Neural progenitor cell (in vitro differentiated cells): Measurements from ENCODE around the gene FOXL3. TPM values are rescaled to one million over a fixed set of nuclear protein-coding genes. Genes with fewer than 3 reads are reported as not detected.

Experiments used
- DNase-seq: peaks from one replicate; pipeline ENCODE4 v3.0.0-alpha.2; 2016; ENCODE audit warnings: low spot score
- H2AFZ ChIP-seq: fragments of 200-600 bp; sonication (generic); replicated peaks from 2 replicates; pipeline ENCODE4 v1.6.1; 2016; ENCODE audit warnings: antibody characterized with exemption
- H3F3A ChIP-seq: fragments of 200-600 bp; sonication (generic); 2 replicates; pipeline ENCODE4 v1.6.1; 2016; ENCODE audit warnings: antibody characterized with exemption, low read depth
- H3K27ac ChIP-seq: fragments of 200-600 bp; sonication (generic); 2 replicates; pipeline ENCODE4 v1.5.1; 2016; ENCODE audit warnings: mild to moderate bottlenecking
- H3K27me3 ChIP-seq: fragments of 200-600 bp; sonication (generic); 2 replicates; pipeline ENCODE4 v1.6.1; 2016; ENCODE audit warnings: mild to moderate bottlenecking, moderate library complexity
- H3K36me3 ChIP-seq: fragments of 200-600 bp; sonication (generic); 2 replicates; pipeline ENCODE4 v1.5.1; 2016
- H3K4me1 ChIP-seq: fragments of 200-600 bp; sonication (generic); 2 replicates; pipeline ENCODE4 v1.6.1; 2016; ENCODE audit warnings: mixed run types
- H3K4me2 ChIP-seq: fragments of 200-600 bp; sonication (generic); 2 replicates; pipeline ENCODE4 v1.6.1; 2016
- H3K4me3 ChIP-seq: fragments of 200-600 bp; sonication (generic); 2 replicates; pipeline ENCODE4 v1.5.1; 2016
- H3K79me2 ChIP-seq: fragments of 200-600 bp; sonication (generic); 2 replicates; pipeline ENCODE4 v1.6.1; 2016; ENCODE audit warnings: low read depth
- H3K9ac ChIP-seq: fragments of 200-600 bp; sonication (generic); 2 replicates; pipeline ENCODE4 v1.6.1; 2016
- H3K9me3 ChIP-seq: fragments of 200-600 bp; sonication (generic); 2 replicates; pipeline ENCODE4 v1.5.1; 2016; ENCODE audit warnings: low read depth
- H4K20me1 ChIP-seq: fragments of 200-600 bp; sonication (generic); 2 replicates; pipeline ENCODE4 v1.6.1; 2016; ENCODE audit warnings: low read depth
- H3K27ac Mint-ChIP-seq: 3 replicates; pipeline ENCODE4 v1.8.0; 2021; ENCODE audit warnings: mixed read lengths
- H3K27me3 Mint-ChIP-seq: 2 replicates; pipeline ENCODE4 v1.8.0; 2022; ENCODE audit warnings: low read depth, mild to moderate bottlenecking, inconsistent platforms, moderate library complexity, mixed read lengths; ENCODE audit not compliant: insufficient read depth
- H3K36me3 Mint-ChIP-seq: 3 replicates; pipeline ENCODE4 v1.8.0; 2021; ENCODE audit warnings: mixed read lengths
- H3K4me1 Mint-ChIP-seq: 3 replicates; pipeline ENCODE4 v1.8.0; 2021; ENCODE audit warnings: mixed read lengths
- H3K4me3 Mint-ChIP-seq: 3 replicates; pipeline ENCODE4 v1.8.0; 2021; ENCODE audit warnings: mild to moderate bottlenecking, moderate library complexity, mixed read lengths
- H3K9me3 Mint-ChIP-seq: 3 replicates; pipeline ENCODE4 v1.8.0; 2020; ENCODE audit warnings: mixed read lengths
- EZH2 ChIP-seq: fragments of 200-600 bp; sonication (generic); IDR thresholded peaks from 2 replicates; pipeline ENCODE4 v1.6.1; 2017; ENCODE audit warnings: antibody characterized with exemption, mild to moderate bottlenecking, moderate library complexity
- EZH2phosphoT487 ChIP-seq: fragments of 200-600 bp; sonication (generic); IDR thresholded peaks from 2 replicates; pipeline ENCODE4 v1.6.1; 2017; ENCODE audit warnings: antibody characterized with exemption
- total RNA-seq: library from RNA; depleted of rRNA; stranded (reverse); fragments of >200 nt; gene quantifications from 2 replicates; pipeline ENCODE4 v1.2.3, GENCODE V29; 2015; ENCODE audit warnings: low replicate concordance
- TF ChIP-seq, protein P1 (sequence below): fragments of 200-600 bp; sonication (generic); IDR thresholded peaks from 2 replicates; pipeline ENCODE4 v1.5.1; 2017; ENCODE audit warnings: antibody characterized with exemption, mild to moderate bottlenecking

The FOXL3 gene
- total RNA-seq, 1 donor from 2014 or later: not detected

DNA sequence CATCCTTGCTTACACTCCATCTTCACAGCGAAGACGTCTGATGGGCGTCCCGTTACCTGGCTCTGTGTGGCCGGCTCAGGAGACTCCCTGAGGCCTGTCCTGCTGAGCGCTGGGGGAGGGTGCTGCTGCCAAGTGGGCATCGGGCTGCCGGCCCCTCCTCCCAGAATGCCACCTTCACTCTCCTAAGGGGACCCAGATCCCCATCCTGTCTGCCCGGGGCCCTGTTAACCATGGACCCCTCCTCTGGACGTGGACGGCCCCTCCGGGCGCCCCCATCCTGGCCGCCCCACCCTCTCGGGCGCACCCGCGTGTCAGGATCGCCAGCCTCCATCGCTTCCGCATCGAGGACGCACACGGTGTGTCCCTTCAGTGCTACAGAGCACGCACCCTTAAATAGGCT is 7.3 kb upstream of the FOXL3 start:
- H3K36me3 Mint-ChIP-seq: peaks cover 3% of the 10 kb centered on the region

DNA sequence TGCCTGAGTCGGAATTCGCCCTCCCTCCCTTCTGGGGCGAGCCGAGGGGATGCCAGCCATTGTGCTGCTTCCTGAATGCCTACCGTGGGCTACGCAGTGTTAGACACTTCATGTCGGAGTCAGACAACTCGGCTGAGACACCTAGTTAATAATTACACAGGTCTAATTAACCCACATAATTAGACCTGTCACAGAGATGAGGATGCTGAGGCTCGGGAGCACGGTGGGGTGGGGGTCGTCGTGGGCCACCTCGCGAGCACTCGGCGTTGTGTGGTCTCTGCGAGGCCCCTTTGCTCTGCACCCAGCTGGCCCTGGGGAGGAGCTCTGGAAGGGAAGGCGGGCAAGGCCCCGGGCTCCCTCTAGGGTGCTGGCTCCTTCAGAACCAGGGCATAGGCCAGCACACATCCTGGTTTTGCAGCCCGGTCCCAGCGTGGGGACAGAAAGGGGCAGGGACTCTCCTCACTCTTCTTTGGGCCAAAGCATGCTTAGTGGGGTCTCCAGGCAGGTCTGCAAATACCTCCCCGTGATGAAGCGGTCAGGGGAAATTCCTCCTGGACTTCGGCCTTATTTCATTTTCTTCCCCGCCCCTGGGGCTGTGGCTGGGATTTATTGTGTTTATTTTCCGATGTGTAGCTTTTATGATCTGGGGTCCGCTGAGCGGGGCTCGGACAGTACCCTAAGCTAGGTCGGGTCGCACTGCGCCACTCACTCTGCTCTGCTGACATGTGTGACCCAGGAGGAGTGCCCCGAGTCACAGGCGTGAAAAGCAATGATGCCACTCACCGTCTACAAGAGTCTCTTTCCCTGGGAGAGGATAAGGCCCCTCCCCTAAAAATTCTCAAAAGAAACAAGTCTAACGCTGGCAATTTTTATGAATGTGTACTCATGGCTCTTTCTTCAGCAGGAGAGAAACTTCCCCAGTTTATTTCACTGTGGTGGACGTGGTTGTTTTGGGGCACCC is 4.9 kb upstream of the FOXL3 start:
- peaks cover 5% of the 10 kb centered on the region for H3K9me3 Mint-ChIP-seq
- H3K79me2 ChIP-seq: no peaks in the 10 kb centered on the region
- H3K27ac Mint-ChIP-seq: peak overlapping the region; percentile 23
- H3K9me3 ChIP-seq: no peaks in the 10 kb centered on the region
- no peak overlapping the region for H2AFZ ChIP-seq
- no peak overlapping the region for H3K27ac ChIP-seq
- no peaks in the 10 kb centered on the region for H3K36me3 Mint-ChIP-seq
- H3F3A ChIP-seq: no peaks in the 10 kb centered on the region
- H4K20me1 ChIP-seq: no peaks in the 10 kb centered on the region
- H3K4me3 Mint-ChIP-seq: no peak overlapping the region
- no peak overlapping the region for H3K4me2 ChIP-seq
- no peak overlapping the region for H3K9ac ChIP-seq
- TF ChIP-seq, protein P1, sequence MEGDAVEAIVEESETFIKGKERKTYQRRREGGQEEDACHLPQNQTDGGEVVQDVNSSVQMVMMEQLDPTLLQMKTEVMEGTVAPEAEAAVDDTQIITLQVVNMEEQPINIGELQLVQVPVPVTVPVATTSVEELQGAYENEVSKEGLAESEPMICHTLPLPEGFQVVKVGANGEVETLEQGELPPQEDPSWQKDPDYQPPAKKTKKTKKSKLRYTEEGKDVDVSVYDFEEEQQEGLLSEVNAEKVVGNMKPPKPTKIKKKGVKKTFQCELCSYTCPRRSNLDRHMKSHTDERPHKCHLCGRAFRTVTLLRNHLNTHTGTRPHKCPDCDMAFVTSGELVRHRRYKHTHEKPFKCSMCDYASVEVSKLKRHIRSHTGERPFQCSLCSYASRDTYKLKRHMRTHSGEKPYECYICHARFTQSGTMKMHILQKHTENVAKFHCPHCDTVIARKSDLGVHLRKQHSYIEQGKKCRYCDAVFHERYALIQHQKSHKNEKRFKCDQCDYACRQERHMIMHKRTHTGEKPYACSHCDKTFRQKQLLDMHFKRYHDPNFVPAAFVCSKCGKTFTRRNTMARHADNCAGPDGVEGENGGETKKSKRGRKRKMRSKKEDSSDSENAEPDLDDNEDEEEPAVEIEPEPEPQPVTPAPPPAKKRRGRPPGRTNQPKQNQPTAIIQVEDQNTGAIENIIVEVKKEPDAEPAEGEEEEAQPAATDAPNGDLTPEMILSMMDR: no peak
- no peak for DNase-seq
- H3K36me3 ChIP-seq: no peaks in the 10 kb centered on the region
- no peaks in the 10 kb centered on the region for H3K4me1 ChIP-seq
- no peaks in the 10 kb centered on the region for H3K27me3 ChIP-seq
- no peaks in the 10 kb centered on the region for H3K4me1 Mint-ChIP-seq
- H3K27me3 Mint-ChIP-seq: peaks cover 26% of the 10 kb centered on the region
- no peak overlapping the region for H3K4me3 ChIP-seq

More for the DNA sequence above, 7.3 kb upstream of the FOXL3 start:
- H4K20me1 ChIP-seq: no peaks in the 10 kb centered on the region
- H3K4me1 Mint-ChIP-seq: no peaks in the 10 kb centered on the region
- H3F3A ChIP-seq: no peaks in the 10 kb centered on the region
- H3K4me1 ChIP-seq: no peaks in the 10 kb centered on the region
- peaks cover 7% of the 10 kb centered on the region for H3K27me3 Mint-ChIP-seq
- no peak for DNase-seq
- H3K27ac ChIP-seq: no peak overlapping the region
- peaks cover 6% of the 10 kb centered on the region for H3K9me3 Mint-ChIP-seq
- TF ChIP-seq EZH2phosphoT487 (no peak), EZH2 (no peak)
- TF ChIP-seq, protein P1: no peak
- H3K9me3 ChIP-seq: no peaks in the 10 kb centered on the region
- H3K79me2 ChIP-seq: no peaks in the 10 kb centered on the region
- no peaks in the 10 kb centered on the region for H3K27me3 ChIP-seq
- no peak overlapping the region for H3K9ac ChIP-seq
- no peak overlapping the region for H3K4me3 Mint-ChIP-seq
- no peak overlapping the region for H2AFZ ChIP-seq
- H3K4me3 ChIP-seq: no peak overlapping the region
- no peak overlapping the region for H3K27ac Mint-ChIP-seq
- H3K4me2 ChIP-seq: no peak overlapping the region
- no peaks in the 10 kb centered on the region for H3K36me3 ChIP-seq

- H3K27ac ChIP-seq: no peak overlapping the region
- no peaks in the 10 kb centered on the region for H3K79me2 ChIP-seq
- Mint-ChIP-seq H3K4me1 (no peaks in the 10 kb centered on the region), H3K4me3 (no peak overlapping the region), H3K27me3 (peaks cover 30% of the 10 kb centered on the region), H3K27ac (no peak overlapping the region), H3K36me3 (no peaks in the 10 kb centered on the region), H3K9me3 (peaks cover 5% of the 10 kb centered on the region)
- no peak overlapping the region for H3K9ac ChIP-seq
- H3K4me1 ChIP-seq: no peaks in the 10 kb centered on the region
- no peaks in the 10 kb centered on the region for H3K9me3 ChIP-seq
- H3K4me3 ChIP-seq: no peak overlapping the region
- H3K27me3 ChIP-seq: no peaks in the 10 kb centered on the region
- DNase-seq: no peak
- H3K4me2 ChIP-seq: no peak overlapping the region
- H2AFZ ChIP-seq: no peak overlapping the region
- no peaks in the 10 kb centered on the region for H4K20me1 ChIP-seq
- H3K36me3 ChIP-seq: no peaks in the 10 kb centered on the region
- TF ChIP-seq, protein P1: no peak
- TF ChIP-seq EZH2phosphoT487: no peak
- no peak for TF ChIP-seq EZH2
- H3F3A ChIP-seq: no peaks in the 10 kb centered on the region
These were observed 4.2 kb upstream of the FOXL3 start for GRCh38 chr7:285731-286130.
